Pancreas (tissue), 10 donors: ENCODE results near the gene MAD1L1. TPM values are rescaled to one million over a fixed set of nuclear protein-coding genes. Genes with fewer than 3 reads are reported as not detected.

Source experiments
- ATAC-seq, 4 donors: fragments of 200-7000 bp; cut with Tn5 transposase; one replicate each; pipeline versions ENCODE4 v1.8.0 to v1.9.1; 2020; ENCODE audit warnings: mild to moderate bottlenecking in 4 of 4, moderate library complexity in 4 of 4
- DNase-seq, 6 donors: peaks; one replicate each; pipeline ENCODE4 v3.0.0-alpha.2; 2020
- FAIRE-seq: peaks from 2 replicates; lab custom pipeline; 2012; peaks lifted over from hg19 to GRCh38; lab: Jason Lieb, UNC
- H3K27ac ChIP-seq, 4 donors: fragments of 200-600 bp; sonication (generic); 1 replicate in 3 of 4; 2 replicates in 1 of 4; pipeline versions ENCODE4 v1.5.0 to v1.8.0; 2020
- H3K27me3 ChIP-seq, 4 donors: fragments of 200-600 bp; one replicate each; pipeline ENCODE4 v1.8.0; 2021
- H3K36me3 ChIP-seq, 3 donors: fragments of 200-600 bp; sonication (generic) in 1 of 3; one replicate each; pipeline versions ENCODE4 v1.5.0 to v1.8.0; 2020 to 2021
- H3K4me1 ChIP-seq, 3 donors: fragments of 200-600 bp; one replicate each; pipeline ENCODE4 v1.8.0; 2021
- H3K4me3 ChIP-seq, 4 donors: fragments of 200-600 bp; sonication (generic) in 2 of 4; one replicate each; pipeline versions ENCODE4 v1.5.0 to v1.8.0; 2020 to 2021
- H3K9me3 ChIP-seq, 4 donors: fragments of 200-600 bp; one replicate each; pipeline ENCODE4 v1.8.0; 2021
- CTCF ChIP-seq, 4 donors: fragments of 200-600 bp; sonication (generic) in 3 of 4; IDR thresholded peaks; one replicate each; pipeline versions ENCODE4 v1.5.0 to v1.8.0; 2021; ENCODE audit warnings: antibody characterized with exemption in 4 of 4
- WGBS, 2 donors: extraction: QIAGEN DNeasy Blood & Tissue Kit; methylation state at CpG; one replicate each; pipeline ENCODE4 v1.1.7; 2013; 5-methylcytosine and 5-hydroxymethylcytosine counted together
- intact Hi-C, 3 donors: fragments of 100-400 bp; cut with DNase I; formaldehyde crosslinking; loops; one replicate each; pipeline versions ENCODE4 v1.11.1 to v1.14.2; 2022
- polyA plus RNA-seq, 2 donors: library from polyadenylated mRNA; stranded (reverse); fragments of 200-250 nt; gene quantifications; one replicate each; pipeline ENCODE4 v1.2.3, GENCODE V29; 2013
- total RNA-seq, 6 donors: library from RNA; stranded (reverse); fragmentation: NEBNext Ultra II Directional in 4 of 6; extraction: Animal tissue kit (Norgen Biotek cat#: 25700) in 4 of 6; gene quantifications; one replicate each; pipeline versions ENCODE4 v1.2.1 to v1.2.4, GENCODE V29; 2021 to 2023
- donor health status: healthy with polysubstance abuse.
- donor health status: DM: no; HTN: no; CAD: no; lungs with moderate emphysema.
- donor health status: DM: no; HTN: no; CAD: no.
- donor health status: control.
- donor health status: control.
- donor health status: Bipolar disorder and iron deficiency.
- donor health status: DM: yes; HTN: yes; CAD: no.
- donor health status: DM: no; HTN: no; CAD: no.
- donor health status: DM: no; HTN: no; CAD: no.
- donor health status: DM: yes; HTN: yes; CAD: no.

The MAD1L1 gene
- total and polyA plus RNA-seq, 8 donors = 9.8 to 28.2 (median 11.9) TPM

- intact Hi-C loops = no loop called here
- Histone ChIP-seq H3K27me3 (no peaks in the 10 kb centered on the region), H3K4me3 (no peak overlapping the region), H3K4me1 (no peaks in the 10 kb centered on the region), H3K27ac (no peak overlapping the region), H3K9me3 (no peaks in the 10 kb centered on the region), H3K36me3 (no peaks in the 10 kb centered on the region)
- WGBS, 2 donors = 93 to 94% methylated on average over 30 of the region's 30 CpGs
- DNase-seq = peak in 2 of 6 donors; percentile 47 to 51
- no peak for ATAC-seq
- FAIRE-seq = no peak
- no peak for TF ChIP-seq CTCF (IDR thresholded peaks at IDR 0.05)
Observed at GRCh38 chr7:1948887-1949680, 283.7 kb downstream of the MAD1L1 start.

- FAIRE-seq (no peak), ATAC-seq (no peak), DNase-seq (peak in 2 of 6 donors; percentile 54 to 58)
- no peaks in the 10 kb centered on the region for H3K27me3 ChIP-seq
- intact Hi-C loops = no loop called here
- H3K36me3 ChIP-seq = no peaks in the 10 kb centered on the region
- H3K4me3 ChIP-seq = no peak overlapping the region
- no peak overlapping the region for H3K27ac ChIP-seq
- no peak for TF ChIP-seq CTCF (IDR thresholded peaks at IDR 0.05)
- no peaks in the 10 kb centered on the region for H3K4me1 ChIP-seq
- 90 to 91% methylated on average over 20 of the region's 20 CpGs for whole genome bisulfite sequencing, 2 donors
- H3K9me3 ChIP-seq = no peaks in the 10 kb centered on the region
Observed at GRCh38 chr7:1948301-1948796, 284.4 kb downstream of the MAD1L1 start.

DNA sequence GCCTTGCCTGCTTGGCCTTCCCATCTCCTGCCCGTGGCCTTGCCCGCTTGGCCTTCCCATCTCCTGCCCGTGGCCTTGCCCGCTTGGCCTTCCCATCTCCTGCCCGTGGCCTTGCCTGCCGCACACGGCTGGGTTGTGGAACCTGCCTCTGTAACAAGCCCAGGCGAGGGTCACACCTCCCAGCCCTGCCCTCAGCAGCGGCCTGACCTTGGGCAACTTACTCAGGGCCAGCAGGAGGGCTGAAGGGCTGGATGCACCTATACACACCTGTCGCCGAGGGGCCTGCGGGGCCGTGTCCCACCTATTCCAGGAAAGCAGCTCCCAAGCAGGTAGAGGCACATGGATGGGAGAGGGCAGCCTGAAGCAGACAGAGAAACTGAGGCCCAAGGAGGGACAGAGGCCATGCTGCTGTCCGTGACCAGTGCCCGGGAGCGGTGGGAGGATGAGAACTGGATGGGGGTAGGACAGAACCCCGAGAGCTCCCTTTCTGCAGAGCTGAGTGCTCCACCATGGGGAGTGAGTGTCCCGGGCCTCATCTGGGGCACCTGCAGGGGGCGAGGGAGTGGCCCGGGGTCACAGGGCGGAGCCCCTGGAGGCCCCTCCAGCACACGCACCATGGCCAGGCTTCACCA lies 285.0 kb downstream of the MAD1L1 start:
- Histone ChIP-seq H3K9me3 (no peaks in the 10 kb centered on the region), H3K4me1 (no peaks in the 10 kb centered on the region), H3K36me3 (no peaks in the 10 kb centered on the region), H3K27ac (no peak overlapping the region), H3K4me3 (no peak overlapping the region), H3K27me3 (no peaks in the 10 kb centered on the region)
- DNase-seq = peak in 1 of 6 donors; percentile 53
- no peak for TF ChIP-seq CTCF (IDR thresholded peaks at IDR 0.05)
- 88 to 92% methylated on average over 15 to 21 of the region's 22 CpGs for WGBS, 2 donors
- no peak for ATAC-seq
- intact Hi-C loops = no loop called here
- no peak for FAIRE-seq

DNA sequence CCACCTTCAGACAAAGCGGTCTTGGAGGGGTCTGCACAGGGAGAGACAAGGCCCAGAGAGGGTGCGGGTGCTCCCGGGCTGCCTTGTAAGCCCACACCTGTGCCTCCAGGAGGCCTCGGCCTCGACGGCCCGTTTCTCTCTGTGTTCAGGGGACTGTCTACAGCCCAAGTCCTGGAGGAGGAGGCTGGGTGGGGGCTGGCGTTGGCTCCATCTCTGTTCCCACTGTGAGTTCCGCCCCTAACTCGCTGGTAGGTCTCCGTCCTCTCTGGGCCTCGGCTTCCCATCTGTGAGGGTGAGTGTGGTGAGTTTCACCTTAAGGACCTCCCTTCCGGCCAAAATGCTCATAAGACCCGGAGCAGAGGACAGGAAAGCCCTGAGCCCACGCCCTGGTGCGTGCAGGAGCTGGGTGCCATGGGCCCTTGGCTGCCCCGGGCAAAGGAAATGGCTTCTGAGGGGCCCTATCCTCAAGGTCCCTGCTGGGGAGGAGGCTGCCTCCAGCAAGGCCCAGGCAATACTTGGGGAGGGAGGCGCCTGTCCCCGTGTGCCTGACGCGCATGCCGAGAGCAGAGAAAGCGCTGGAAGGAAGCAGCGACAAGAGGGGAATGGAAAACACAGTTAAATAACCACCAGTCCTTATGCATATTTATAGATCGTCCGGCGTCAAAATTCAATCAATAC lies 285.8 kb downstream of the MAD1L1 start:
- 90 to 94% methylated on average over 27 of the region's 27 CpGs for WGBS, 2 donors
- no peaks in the 10 kb centered on the region for H3K4me1 ChIP-seq
- TF ChIP-seq CTCF (IDR thresholded peaks at IDR 0.05) = no peak
- no peak for ATAC-seq
- H3K9me3 ChIP-seq = no peaks in the 10 kb centered on the region
- FAIRE-seq = no peak
- no peak overlapping the region for H3K27ac ChIP-seq
- DNase-seq = peak in 1 of 6 donors; percentile 53
- no peaks in the 10 kb centered on the region for H3K36me3 ChIP-seq
- intact Hi-C loops = no loop called here
- H3K4me3 ChIP-seq = no peak overlapping the region
- H3K27me3 ChIP-seq = no peaks in the 10 kb centered on the region
